KMS-11 (cell line): ENCODE measurements around the gene PLEKHA4.
"Not testable (repeated sequence)": the region's sequence is repeated elsewhere in the genome, so short reads cannot be mapped to it uniquely, and the experiment has no call there.

Source experiments
- H2AFZ ChIP-seq: fragments of 200-600 bp; sonication (generic); 2 replicates; pipeline ENCODE4 v1.6.1; 2016; ENCODE audit warnings: antibody characterized with exemption, mixed run types, low read depth
- H3K27ac ChIP-seq: fragments of 200-600 bp; sonication (generic); 2 replicates; pipeline ENCODE4 v1.6.1; 2016; ENCODE audit warnings: mild to moderate bottlenecking, mixed run types
- H3K27me3 ChIP-seq: fragments of 200-600 bp; sonication (generic); 2 replicates; pipeline ENCODE4 v1.6.1; 2017; ENCODE audit warnings: mild to moderate bottlenecking, low read depth, mixed run types, moderate library complexity; ENCODE audit not compliant: insufficient read depth
- H3K36me3 ChIP-seq: fragments of 200-600 bp; sonication (generic); 2 replicates; pipeline ENCODE4 v1.6.1; 2017; ENCODE audit warnings: mild to moderate bottlenecking, mixed run types; ENCODE audit not compliant: insufficient read depth
- H3K4me1 ChIP-seq: fragments of 200-600 bp; sonication (generic); 2 replicates; pipeline ENCODE4 v1.6.1; 2016; ENCODE audit warnings: mild to moderate bottlenecking, low read depth, mixed run types; ENCODE audit not compliant: poor library complexity, severe bottlenecking
- H3K4me2 ChIP-seq: fragments of 200-600 bp; sonication (generic); 2 replicates; pipeline ENCODE4 v1.7.0; 2016; ENCODE audit warnings: mild to moderate bottlenecking, mixed run types
- H3K4me3 ChIP-seq: fragments of 200-600 bp; sonication (generic); IDR thresholded peaks from 2 replicates; pipeline ENCODE4 v1.6.1; 2017; ENCODE audit warnings: low read depth, low read length, mixed read lengths; ENCODE audit not compliant: insufficient read depth
- H3K79me2 ChIP-seq: fragments of 200-600 bp; sonication (generic); 2 replicates; pipeline ENCODE4 v1.6.1; 2016; ENCODE audit warnings: low read depth, mixed run types; ENCODE audit not compliant: insufficient read depth
- H3K9ac ChIP-seq: fragments of 200-600 bp; sonication (generic); 2 replicates; pipeline ENCODE4 v1.6.1; 2016; ENCODE audit warnings: mild to moderate bottlenecking, mixed run types
- H4K20me1 ChIP-seq: fragments of 200-600 bp; sonication (generic); 2 replicates; pipeline ENCODE4 v1.6.1; 2016; ENCODE audit warnings: mild to moderate bottlenecking, mixed run types; ENCODE audit not compliant: insufficient read depth
- TF ChIP-seq, protein P1 (sequence below): fragments of 200-600 bp; sonication (generic); conservative IDR thresholded peaks from 2 replicates; pipeline ENCODE4 v1.6.1; 2017; ENCODE audit warnings: low read depth, mild to moderate bottlenecking, antibody characterized with exemption, low read length, moderate library complexity, mixed read lengths

PLEKHA4 gene

DNA sequence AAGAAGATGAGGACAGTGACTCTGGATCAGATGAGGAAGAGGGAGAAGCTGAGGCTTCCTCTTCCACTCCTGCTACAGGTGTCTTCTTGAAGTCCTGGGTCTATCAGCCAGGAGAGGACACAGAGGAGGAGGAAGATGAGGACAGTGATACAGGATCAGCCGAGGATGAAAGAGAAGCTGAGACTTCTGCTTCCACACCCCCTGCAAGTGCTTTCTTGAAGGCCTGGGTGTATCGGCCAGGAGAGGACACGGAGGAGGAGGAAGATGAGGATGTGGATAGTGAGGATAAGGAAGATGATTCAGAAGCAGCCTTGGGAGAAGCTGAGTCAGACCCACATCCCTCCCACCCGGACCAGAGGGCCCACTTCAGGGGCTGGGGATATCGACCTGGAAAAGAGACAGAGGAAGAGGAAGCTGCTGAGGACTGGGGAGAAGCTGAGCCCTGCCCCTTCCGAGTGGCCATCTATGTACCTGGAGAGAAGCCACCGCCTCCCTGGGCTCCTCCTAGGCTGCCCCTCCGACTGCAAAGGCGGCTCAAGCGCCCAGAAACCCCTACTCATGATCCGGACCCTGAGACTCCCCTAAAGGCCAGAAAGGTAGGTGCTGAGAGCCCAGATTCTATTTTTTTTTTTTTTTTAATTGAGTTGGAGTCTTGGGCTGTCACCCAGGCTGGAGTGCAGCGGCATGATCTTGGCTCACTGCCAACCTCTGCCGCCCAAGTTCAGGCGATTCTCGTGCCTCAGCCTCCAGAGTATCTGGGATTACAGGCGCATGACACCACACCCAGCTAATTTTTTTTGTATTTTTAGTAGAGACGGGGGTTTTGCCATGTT lies 6.1 kb upstream of the PLEKHA4 start:
- H3K4me1 ChIP-seq: peaks cover 52% of the 10 kb centered on the region
- no peaks in the 10 kb centered on the region for H4K20me1 ChIP-seq
- TF ChIP-seq, protein P1, sequence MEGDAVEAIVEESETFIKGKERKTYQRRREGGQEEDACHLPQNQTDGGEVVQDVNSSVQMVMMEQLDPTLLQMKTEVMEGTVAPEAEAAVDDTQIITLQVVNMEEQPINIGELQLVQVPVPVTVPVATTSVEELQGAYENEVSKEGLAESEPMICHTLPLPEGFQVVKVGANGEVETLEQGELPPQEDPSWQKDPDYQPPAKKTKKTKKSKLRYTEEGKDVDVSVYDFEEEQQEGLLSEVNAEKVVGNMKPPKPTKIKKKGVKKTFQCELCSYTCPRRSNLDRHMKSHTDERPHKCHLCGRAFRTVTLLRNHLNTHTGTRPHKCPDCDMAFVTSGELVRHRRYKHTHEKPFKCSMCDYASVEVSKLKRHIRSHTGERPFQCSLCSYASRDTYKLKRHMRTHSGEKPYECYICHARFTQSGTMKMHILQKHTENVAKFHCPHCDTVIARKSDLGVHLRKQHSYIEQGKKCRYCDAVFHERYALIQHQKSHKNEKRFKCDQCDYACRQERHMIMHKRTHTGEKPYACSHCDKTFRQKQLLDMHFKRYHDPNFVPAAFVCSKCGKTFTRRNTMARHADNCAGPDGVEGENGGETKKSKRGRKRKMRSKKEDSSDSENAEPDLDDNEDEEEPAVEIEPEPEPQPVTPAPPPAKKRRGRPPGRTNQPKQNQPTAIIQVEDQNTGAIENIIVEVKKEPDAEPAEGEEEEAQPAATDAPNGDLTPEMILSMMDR: no peak
- peak overlapping the region; percentile 80 for H3K4me2 ChIP-seq
- no peaks in the 10 kb centered on the region; the same call in 1 of the 2 replicates for H3K27me3 ChIP-seq
- H3K79me2 ChIP-seq: peaks cover 26% of the 10 kb centered on the region
- no peaks in the 10 kb centered on the region for H3K36me3 ChIP-seq
- peak overlapping the region; percentile 98 for H3K27ac ChIP-seq
- H3K4me3 ChIP-seq: peak overlapping the region; percentile 44
- peak overlapping the region; percentile 99 for H3K9ac ChIP-seq
- H2AFZ ChIP-seq: no peak overlapping the region

DNA sequence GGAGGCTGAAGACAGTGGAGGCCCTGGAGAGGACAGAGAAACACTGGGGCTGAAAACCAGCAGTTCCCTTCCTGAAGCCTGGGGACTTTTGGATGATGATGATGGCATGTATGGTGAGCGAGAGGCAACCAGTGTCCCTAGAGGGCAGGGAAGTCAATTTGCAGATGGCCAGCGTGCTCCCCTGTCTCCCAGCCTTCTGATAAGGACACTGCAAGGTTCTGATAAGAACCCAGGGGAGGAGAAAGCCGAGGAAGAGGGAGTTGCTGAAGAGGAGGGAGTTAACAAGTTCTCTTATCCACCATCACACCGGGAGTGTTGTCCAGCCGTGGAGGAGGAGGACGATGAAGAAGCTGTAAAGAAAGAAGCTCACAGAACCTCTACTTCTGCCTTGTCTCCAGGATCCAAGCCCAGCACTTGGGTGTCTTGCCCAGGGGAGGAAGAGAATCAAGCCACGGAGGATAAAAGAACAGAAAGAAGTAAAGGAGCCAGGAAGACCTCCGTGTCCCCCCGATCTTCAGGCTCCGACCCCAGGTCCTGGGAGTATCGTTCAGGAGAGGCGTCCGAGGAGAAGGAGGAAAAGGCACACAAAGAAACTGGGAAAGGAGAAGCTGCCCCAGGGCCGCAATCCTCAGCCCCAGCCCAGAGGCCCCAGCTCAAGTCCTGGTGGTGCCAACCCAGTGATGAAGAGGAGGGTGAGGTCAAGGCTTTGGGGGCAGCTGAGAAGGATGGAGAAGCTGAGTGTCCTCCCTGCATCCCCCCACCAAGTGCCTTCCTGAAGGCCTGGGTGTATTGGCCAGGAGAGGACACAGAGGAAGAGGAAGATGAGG lies 5.3 kb upstream of the PLEKHA4 start:
- H3K27me3 ChIP-seq: peaks cover 2% of the 10 kb centered on the region; the same call in 1 of the 2 replicates
- H3K4me2 ChIP-seq: peak overlapping the region; percentile 80
- H3K79me2 ChIP-seq: peaks cover 26% of the 10 kb centered on the region
- H3K36me3 ChIP-seq: no peaks in the 10 kb centered on the region
- H3K9ac ChIP-seq: peak overlapping the region; percentile 99
- peak overlapping the region; percentile 50 for H3K4me3 ChIP-seq
- H2AFZ ChIP-seq: no peak overlapping the region
- no peaks in the 10 kb centered on the region for H4K20me1 ChIP-seq
- TF ChIP-seq, protein P1: 0 out of 2 replicates have a peak, but pooled peaks have one; percentile 3
- H3K4me1 ChIP-seq: peaks cover 46% of the 10 kb centered on the region
- H3K27ac ChIP-seq: peak overlapping the region; percentile 98

DNA sequence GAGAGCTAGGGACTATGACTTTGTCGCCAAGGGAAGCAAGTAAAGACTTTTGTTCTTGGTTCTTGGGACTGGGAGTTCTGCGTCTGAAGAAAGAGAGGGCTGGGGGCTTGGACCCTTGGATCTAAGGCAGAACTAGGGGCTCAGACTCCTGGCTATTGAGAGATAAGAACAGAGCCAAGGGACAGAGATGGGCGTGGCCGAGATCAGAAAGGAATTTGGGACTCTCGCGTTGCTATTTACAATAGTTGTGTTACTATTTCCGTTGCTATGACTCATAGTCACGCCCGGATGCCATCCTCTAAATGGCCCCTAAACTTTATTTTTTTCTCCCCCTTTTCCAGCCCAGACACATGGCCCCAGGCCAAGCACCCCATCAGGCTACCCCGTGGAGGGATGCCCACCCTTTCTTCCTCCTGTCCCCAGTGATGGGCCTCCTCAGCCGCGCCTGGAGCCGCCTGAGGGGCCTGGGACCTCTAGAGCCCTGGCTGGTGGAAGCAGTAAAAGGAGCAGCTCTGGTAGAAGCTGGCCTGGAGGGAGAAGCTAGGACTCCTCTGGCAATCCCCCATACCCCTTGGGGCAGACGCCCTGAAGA lies 4.6 kb upstream of the PLEKHA4 start:
- peak overlapping the region; percentile 99 for H3K9ac ChIP-seq
- TF ChIP-seq, protein P1: 0 out of 2 replicates have a peak, but pooled peaks have one; percentile 0
- no peaks in the 10 kb centered on the region for H3K36me3 ChIP-seq
- H3K4me1 ChIP-seq: peaks cover 38% of the 10 kb centered on the region
- H3K27ac ChIP-seq: peak overlapping the region; percentile 98
- peaks cover 26% of the 10 kb centered on the region for H3K79me2 ChIP-seq
- H4K20me1 ChIP-seq: no peaks in the 10 kb centered on the region
- peaks cover 9% of the 10 kb centered on the region; the same call in 1 of the 2 replicates for H3K27me3 ChIP-seq
- peak overlapping the region; percentile 85 for H3K4me3 ChIP-seq
- peak overlapping the region; percentile 80 for H3K4me2 ChIP-seq
- no peak overlapping the region for H2AFZ ChIP-seq

DNA sequence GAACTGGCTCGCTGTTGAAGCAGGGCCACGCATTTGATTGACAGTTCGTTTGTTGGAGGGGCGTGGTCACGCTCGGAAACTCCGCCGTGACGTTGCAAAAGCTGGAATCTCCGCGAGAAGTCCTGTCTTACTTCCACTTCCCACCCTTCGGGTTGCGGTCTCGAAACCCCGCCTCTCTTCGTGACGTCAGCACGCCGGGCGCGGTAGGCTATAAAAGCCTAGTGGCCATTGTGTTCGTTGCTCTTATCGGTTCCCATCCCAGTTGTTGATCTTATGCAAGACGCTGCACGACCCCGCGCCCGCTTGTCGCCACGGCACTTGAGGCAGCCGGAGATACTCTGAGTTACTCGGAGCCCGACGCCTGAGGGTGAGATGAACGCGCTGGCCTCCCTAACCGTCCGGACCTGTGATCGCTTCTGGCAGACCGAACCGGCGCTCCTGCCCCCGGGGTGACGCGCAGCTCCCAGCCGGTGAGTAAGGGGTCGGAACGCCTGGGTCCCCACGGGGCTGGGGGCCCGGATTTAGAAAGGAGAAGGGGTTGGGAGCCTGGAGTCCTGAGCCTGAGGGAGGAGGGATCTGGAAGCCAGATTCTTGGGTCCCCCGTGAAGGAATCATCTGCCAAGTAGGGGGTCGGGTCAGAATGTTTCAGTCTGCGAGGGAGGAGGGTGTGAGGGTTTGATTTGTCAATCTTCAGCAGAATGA lies 3.9 kb upstream of the PLEKHA4 start, which contains the start of gene PPP1R15A:
PPP1R15A (plus strand) TSS at position 240 of the 702 bp plus-strand sequence. CDS start 813 bp downstream, outside the sequence.
- Histone ChIP-seq H3K4me1 (peaks cover 33% of the 10 kb centered on the region), H2AFZ (peak within 1 kb of the TSS; percentile 15; the same call in 1 of the 2 replicates), H4K20me1 (no peaks in the 10 kb centered on the region), H3K79me2 (peaks cover 26% of the 10 kb centered on the region), H3K4me3 (peak within 1 kb of the TSS; percentile 85), H3K9ac (peak within 1 kb of the TSS; percentile 99), H3K4me2 (peak within 1 kb of the TSS; percentile 80), H3K27me3 (peaks cover 15% of the 10 kb centered on the region; the same call in 1 of the 2 replicates), H3K36me3 (no peaks in the 10 kb centered on the region), H3K27ac (peak within 1 kb of the TSS; percentile 98)
- TF ChIP-seq, protein P1: 0 out of 2 replicates have a peak, but pooled peaks have one; percentile 11

DNA sequence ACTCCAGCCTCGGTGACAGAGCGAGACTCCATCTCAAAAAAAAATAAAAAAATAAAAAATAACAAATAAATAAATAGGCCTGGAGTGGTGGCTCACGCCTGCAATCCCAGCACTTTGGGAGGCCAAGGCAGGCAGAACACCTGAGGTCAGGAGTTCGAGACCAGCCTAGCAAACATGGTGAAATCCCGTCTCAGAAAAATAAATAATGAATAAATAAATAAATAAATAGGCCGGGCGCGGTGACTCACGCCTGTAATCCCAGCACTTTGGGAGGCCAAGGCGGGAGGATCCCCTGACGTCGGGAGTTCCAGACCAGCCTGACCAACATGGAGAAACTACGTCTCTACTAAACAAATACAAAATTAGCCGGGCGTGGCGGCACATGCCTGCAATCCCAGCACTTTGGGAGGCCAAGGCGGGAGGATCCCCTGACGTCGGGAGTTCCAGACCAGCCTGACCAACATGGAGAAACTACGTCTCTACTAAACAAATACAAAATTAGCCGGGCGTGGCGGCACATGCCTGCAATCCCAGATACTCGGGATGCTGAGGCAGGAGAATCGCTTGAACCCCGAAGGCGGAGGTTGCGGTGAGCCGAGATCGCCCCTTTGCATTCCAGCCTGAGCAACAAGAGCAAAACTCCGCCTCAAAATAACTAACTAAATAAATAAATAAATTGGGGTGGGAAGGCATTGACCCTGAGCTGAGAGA lies 3.2 kb upstream of the PLEKHA4 start:
- H2AFZ ChIP-seq: peak overlapping the region; percentile 15; the same call in 1 of the 2 replicates
- peaks cover 22% of the 10 kb centered on the region; the same call in 1 of the 2 replicates for H3K27me3 ChIP-seq
- peak overlapping the region; percentile 20; the same call in 1 of the 2 replicates for H3K4me2 ChIP-seq
- H4K20me1 ChIP-seq, H3K36me3 ChIP-seq, H3K27ac ChIP-seq, H3K4me3 ChIP-seq: not testable (repeated sequence)
- peaks cover 26% of the 10 kb centered on the region for H3K4me1 ChIP-seq
- H3K79me2 ChIP-seq: peaks cover 26% of the 10 kb centered on the region
- H3K9ac ChIP-seq: peak overlapping the region; percentile 99; the same call in 1 of the 2 replicates
